GM21619 (cell line): ENCODE results near the gene DHX34.
"Not testable (repeated sequence)": the region's sequence is repeated elsewhere in the genome, so short reads cannot be mapped to it uniquely, and the experiment has no call there.

Source experiments
- ATAC-seq: cut with Tn5 transposase; IDR thresholded peaks from one replicate; pipeline ENCODE4 v1.9.1; 2021; ENCODE audit not compliant: unreplicated experiment

The DHX34 gene

GRCh38 chr19:47363758-47364531 is 14.8 kb downstream of the DHX34 start:
- no peak for ATAC-seq

GRCh38 chr19:47365455-47365854 is 16.3 kb downstream of the DHX34 start:
- not testable (repeated sequence) for ATAC-seq

- ATAC-seq = no peak
Measured at GRCh38 chr19:47370045-47370611, 21.0 kb downstream of the DHX34 start.

- ATAC-seq = no peak
Measured at GRCh38 chr19:47371261-47371660, 22.1 kb downstream of the DHX34 start.

GRCh38 chr19:47372603-47373002 is 23.5 kb downstream of the DHX34 start:
- no peak for ATAC-seq

GRCh38 chr19:47373246-47374240 is 24.4 kb downstream of the DHX34 start:
- ATAC-seq = no peak

- no peak for ATAC-seq
Measured at GRCh38 chr19:47374876-47375693, 26.0 kb downstream of the DHX34 start.

- no peak for ATAC-seq
Measured at GRCh38 chr19:47375694-47376588, 26.8 kb downstream of the DHX34 start.

GRCh38 chr19:47376589-47377144 is 27.6 kb downstream of the DHX34 start:
- no peak for ATAC-seq

- ATAC-seq = no peak
Measured at GRCh38 chr19:47377208-47377701, 28.1 kb downstream of the DHX34 start.

GRCh38 chr19:47377801-47378200 is 28.7 kb downstream of the DHX34 start:
- no peak for ATAC-seq

GRCh38 chr19:47378246-47378645 is 29.1 kb downstream of the DHX34 start:
- ATAC-seq = no peak

- ATAC-seq = no peak
Measured at GRCh38 chr19:47379381-47379938, 30.3 kb downstream of the DHX34 start.

GRCh38 chr19:47380559-47380958 is 31.4 kb downstream of the DHX34 start:
- ATAC-seq = no peak

GRCh38 chr19:47381121-47381520 is 32.0 kb downstream of the DHX34 start:
- no peak for ATAC-seq

GRCh38 chr19:47381653-47382279 is 32.7 kb downstream of the DHX34 start:
- ATAC-seq = no peak

GRCh38 chr19:47383890-47384289 is 34.8 kb downstream of the DHX34 start:
- not testable (repeated sequence) for ATAC-seq

- ATAC-seq = not testable (repeated sequence)
Measured at GRCh38 chr19:47384533-47384932, 35.4 kb downstream of the DHX34 start.
